A549 (cell line): ENCODE measurements around the gene NALCN.

Source experiments
- CEBPB ChIP-seq, 2 experiments: fragments of >200 bp in 1 of 2; sonication (Bioruptor Twin) in 1 of 2; formaldehyde crosslinking in 1 of 2; IDR thresholded peaks; 2 replicates each; pipeline ENCODE4 v1.6.1; 2012 to 2016
- CHD2 ChIP-seq: fragments of 150-350 bp; IDR thresholded peaks from 2 replicates; pipeline ENCODE4 v1.6.1; 2014; ENCODE audit warnings: low read length; ENCODE audit not compliant: partially characterized antibody
- CTCF ChIP-seq: fragments of >200 bp; sonication (Bioruptor Twin); formaldehyde crosslinking; IDR thresholded peaks from 3 replicates; pipeline ENCODE4 v1.5.1; 2016
- JUNB ChIP-seq: fragments of >200 bp; sonication (Bioruptor Twin); formaldehyde crosslinking; IDR thresholded peaks from 2 replicates; pipeline ENCODE4 v1.6.1; 2016
- MAX ChIP-seq: IDR thresholded peaks from 2 replicates; pipeline ENCODE4 v1.6.1; 2012
- NFE2L2 ChIP-seq: fragments of 150-350 bp; conservative IDR thresholded peaks from 2 replicates; pipeline ENCODE4 v1.6.1; 2014; ENCODE audit warnings: low read length
- PHF8 ChIP-seq: fragments of 200-600 bp; sonication (generic); IDR thresholded peaks from 2 replicates; pipeline ENCODE4 v1.6.1; 2016; ENCODE audit warnings: low read depth, mild to moderate bottlenecking, antibody characterized with exemption, moderate library complexity, borderline replicate concordance
- POLR2A ChIP-seq: IDR thresholded peaks from 2 replicates; pipeline ENCODE4 v1.6.1; 2012; ENCODE audit warnings: mild to moderate bottlenecking, low read length
- RAD21 ChIP-seq, 2 experiments: fragments of >200 bp in 1 of 2; sonication (Bioruptor Twin) in 1 of 2; formaldehyde crosslinking in 1 of 2; IDR thresholded peaks in 1 of 2; conservative IDR thresholded peaks in 1 of 2; 2 replicates in 1 of 2; 3 replicates in 1 of 2; pipeline ENCODE4 v1.6.1; 2012 to 2018; ENCODE audit warnings: inconsistent platforms in 1 of 2
- RNF2 ChIP-seq: fragments of 200-600 bp; sonication (generic); IDR thresholded peaks from 2 replicates; pipeline ENCODE4 v1.6.1; 2016; ENCODE audit warnings: low read depth, mild to moderate bottlenecking, antibody characterized with exemption, moderate library complexity, borderline replicate concordance
- SMC3 ChIP-seq: fragments of >200 bp; sonication (Bioruptor Twin); formaldehyde crosslinking; IDR thresholded peaks from 3 replicates; pipeline ENCODE4 v1.6.1; 2018; ENCODE audit warnings: inconsistent platforms

- no peak for TF ChIP-seq RNF2
- TF ChIP-seq CTCF, result no peak
- TF ChIP-seq JUNB, result no peak
- no peak for TF ChIP-seq MAX
- no peak for TF ChIP-seq POLR2A
- no peak for TF ChIP-seq NFE2L2
- TF ChIP-seq PHF8, result no peak
- no peak for TF ChIP-seq RAD21 (conservative IDR thresholded peaks at IDR 0.05 in 1 of 2, IDR thresholded peaks at IDR 0.05 in 1 of 2)
- no peak for TF ChIP-seq CEBPB (IDR thresholded peaks at IDR 0.05)
- TF ChIP-seq SMC3, result no peak
- TF ChIP-seq CHD2, result no peak
These were observed 89.6 kb downstream of the NALCN start for GRCh38 chr13:101326710-101327109.
